ENCODE results near the gene TEX22.
A peak's percentile ranks its signal among the peaks of the same experiment; 100 is the strongest.
"Not testable (repeated sequence)": the region's sequence is repeated elsewhere in the genome, so short reads cannot be mapped to it uniquely, and the experiment has no call there.

The TEX22 gene

GRCh38 chr14:105358943-105359342 lies 39.4 kb upstream of the TEX22 start:
- no peak overlapping the region for H3K27ac ChIP-seq
- no peak for TF ChIP-seq CTCF (conservative IDR thresholded peaks at IDR 0.05)

GRCh38 chr14:105361412-105361811 lies 36.9 kb upstream of the TEX22 start:
- H3K27ac ChIP-seq = not testable (repeated sequence)

- 0 out of 2 replicates have a peak overlapping the region, but pooled peaks have one; percentile 13 for H3K27ac ChIP-seq
- no peak for TF ChIP-seq CTCF (conservative IDR thresholded peaks at IDR 0.05)
Observed at GRCh38 chr14:105363847-105364708, 34.3 kb upstream of the TEX22 start.

GRCh38 chr14:105365101-105365500 lies 33.2 kb upstream of the TEX22 start:
- H3K27ac ChIP-seq = no peak overlapping the region
- no peak for TF ChIP-seq CTCF (conservative IDR thresholded peaks at IDR 0.05)

GRCh38 chr14:105365681-105366080 lies 32.7 kb upstream of the TEX22 start:
- no peak overlapping the region for H3K27ac ChIP-seq
- no peak for TF ChIP-seq CTCF (conservative IDR thresholded peaks at IDR 0.05)

GRCh38 chr14:105366386-105367074 lies 31.8 kb upstream of the TEX22 start:
- TF ChIP-seq CTCF (conservative IDR thresholded peaks at IDR 0.05) = no peak
- H3K27ac ChIP-seq = no peak overlapping the region

GRCh38 chr14:105367116-105368031 lies 31.0 kb upstream of the TEX22 start:
- TF ChIP-seq CTCF (conservative IDR thresholded peaks at IDR 0.05) = no peak
- H3K27ac ChIP-seq = no peak overlapping the region

Data from VCaP (cell line).